HS-27A (cell line): ENCODE measurements around the gene CDH4.
"Not testable (repeated sequence)": the region's sequence is repeated elsewhere in the genome, so short reads cannot be mapped to it uniquely, and the experiment has no call there.

Experiments used
- DNase-seq: peaks from one replicate; pipeline ENCODE4 v3.0.0-alpha.2; 2012; ENCODE audit warnings: low read depth, missing footprints

Gene CDH4

DNA sequence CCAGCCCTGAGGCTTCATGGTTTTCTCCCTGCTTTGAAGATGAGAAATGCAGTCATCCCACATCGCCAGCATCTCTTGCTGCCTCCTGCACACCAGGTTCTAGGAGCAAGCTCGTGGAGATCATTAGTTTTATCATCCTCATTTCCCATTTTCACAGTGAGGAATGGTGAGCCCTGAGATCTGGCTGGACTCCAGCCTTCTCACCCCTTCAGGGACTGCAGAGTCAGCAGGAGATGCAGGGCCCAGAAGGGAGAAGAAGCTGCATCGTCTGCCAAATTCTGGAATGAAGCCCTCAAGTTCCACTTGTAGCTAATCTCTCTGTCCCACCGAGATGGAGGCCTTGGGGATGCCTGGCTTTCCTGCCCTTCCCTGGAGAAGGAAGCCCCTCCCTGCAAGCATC is 596.8 kb downstream of the CDH4 start:
- DNase-seq, result no peak

GRCh38 chr20:61849376-61849775 is 597.3 kb downstream of the CDH4 start:
- no peak for DNase-seq

GRCh38 chr20:61849822-61850221 is 597.8 kb downstream of the CDH4 start:
- DNase-seq, result no peak

DNA sequence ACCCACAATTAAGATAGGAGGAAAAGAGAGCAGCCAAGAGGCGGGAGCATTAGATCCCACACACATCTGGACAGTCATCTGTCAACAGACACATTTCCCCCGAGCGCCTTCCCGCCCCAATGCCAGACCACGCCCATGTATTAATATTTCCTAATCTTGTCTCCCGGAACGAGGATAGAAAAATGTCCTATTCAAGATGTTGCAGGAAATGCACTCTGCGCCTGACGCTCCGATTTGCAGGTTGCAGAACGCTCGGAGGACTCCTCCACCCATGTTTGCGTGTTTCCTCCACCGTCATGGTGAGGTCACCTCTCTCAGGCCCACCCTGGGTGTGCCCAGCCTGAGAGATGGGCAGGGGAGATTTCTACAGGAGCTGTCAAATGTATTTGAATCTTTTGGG is 598.4 kb downstream of the CDH4 start:
- DNase-seq, result no peak

GRCh38 chr20:61850926-61851900 is 599.2 kb downstream of the CDH4 start:
- DNase-seq, result no peak

GRCh38 chr20:61852268-61853072 is 600.4 kb downstream of the CDH4 start:
- DNase-seq, result no peak

DNA sequence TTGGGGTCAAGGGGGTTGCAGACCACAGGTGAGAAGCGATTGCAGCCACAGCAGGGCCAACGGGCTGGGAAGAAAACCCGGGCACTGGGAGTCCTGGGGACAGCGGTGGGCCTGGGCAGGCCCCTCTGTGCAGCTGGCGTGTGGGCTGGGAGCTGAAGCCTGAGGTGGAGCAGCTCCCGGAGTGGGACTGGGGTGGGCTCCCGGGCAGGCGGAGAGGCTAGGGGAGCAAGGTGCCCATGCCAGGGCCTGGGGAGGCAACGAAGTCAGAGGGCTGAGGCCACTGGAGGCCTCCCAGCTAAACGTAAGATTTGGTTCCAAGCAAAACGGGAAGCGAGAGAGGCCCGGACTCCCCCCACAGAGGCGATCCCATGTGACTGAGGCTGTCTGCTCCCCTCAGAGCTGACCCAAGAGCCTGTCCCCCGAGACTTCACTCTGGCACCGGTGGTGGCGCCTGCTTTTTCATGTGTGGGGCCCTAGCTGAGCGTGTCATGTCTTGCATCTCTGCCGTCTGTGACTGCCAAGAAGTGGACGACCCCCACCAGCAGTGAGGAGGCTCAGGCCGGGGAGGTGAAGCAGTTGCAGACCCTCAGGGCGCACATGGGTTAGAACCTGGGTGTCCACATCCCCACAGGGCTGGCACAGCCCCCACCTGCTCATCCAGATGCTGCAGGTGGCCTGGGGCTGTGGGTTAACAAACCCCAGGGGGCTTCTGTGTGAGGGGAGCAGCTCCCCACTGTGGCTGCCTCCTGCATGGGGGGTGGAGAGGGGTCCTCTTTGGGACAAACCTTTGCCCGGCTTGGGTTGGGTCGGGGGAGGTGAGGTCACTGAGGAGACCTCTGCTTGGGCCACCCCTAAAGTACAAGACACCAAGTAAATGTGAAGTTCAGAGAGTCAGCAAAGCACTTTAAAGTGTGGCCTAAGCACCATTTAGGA is 601.3 kb downstream of the CDH4 start:
- no peak for DNase-seq

DNA sequence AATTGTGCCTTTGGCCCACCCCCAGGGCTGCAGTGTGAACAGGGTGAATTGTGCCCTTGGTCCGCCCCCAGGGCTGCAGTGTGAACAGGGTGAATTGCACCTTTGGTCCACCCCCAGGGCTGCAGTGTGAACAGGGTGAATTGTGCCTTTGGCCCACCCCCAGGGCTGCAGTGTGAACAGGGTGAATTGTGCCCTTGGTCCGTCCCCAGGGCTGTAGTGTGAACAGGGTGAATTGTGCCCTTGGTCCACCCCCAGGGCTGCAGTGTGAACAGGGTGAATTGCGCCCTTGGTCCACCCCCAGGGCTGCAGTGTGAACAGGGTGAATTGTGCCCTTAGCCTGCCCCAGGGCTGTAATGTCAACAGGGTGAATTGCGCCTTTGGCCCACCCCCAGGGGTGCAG is 602.5 kb downstream of the CDH4 start:
- not testable (repeated sequence) for DNase-seq

DNA sequence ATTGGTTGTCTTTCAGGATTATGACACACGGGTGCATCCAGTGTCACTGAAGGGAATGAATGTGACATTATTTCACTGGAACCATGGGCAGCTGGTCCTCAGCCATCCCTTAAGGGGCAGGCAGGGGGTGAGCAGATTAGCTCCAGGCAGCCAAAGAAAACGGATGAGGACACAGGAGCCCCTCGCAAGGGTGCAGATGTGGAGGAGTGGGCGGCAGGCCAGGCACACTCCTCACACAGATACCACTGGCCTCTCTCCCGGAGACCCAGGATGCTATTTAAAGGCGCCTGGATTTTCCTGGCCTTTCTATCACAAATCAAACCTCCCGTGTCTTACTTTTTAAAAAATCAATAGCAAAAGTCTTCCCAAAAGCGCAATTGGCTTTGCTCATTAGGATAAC is 603.2 kb downstream of the CDH4 start:
- DNase-seq, result no peak

GRCh38 chr20:61856626-61857413 is 604.8 kb downstream of the CDH4 start:
- DNase-seq, result no peak

GRCh38 chr20:61857414-61857775 is 605.3 kb downstream of the CDH4 start:
- no peak for DNase-seq

DNA sequence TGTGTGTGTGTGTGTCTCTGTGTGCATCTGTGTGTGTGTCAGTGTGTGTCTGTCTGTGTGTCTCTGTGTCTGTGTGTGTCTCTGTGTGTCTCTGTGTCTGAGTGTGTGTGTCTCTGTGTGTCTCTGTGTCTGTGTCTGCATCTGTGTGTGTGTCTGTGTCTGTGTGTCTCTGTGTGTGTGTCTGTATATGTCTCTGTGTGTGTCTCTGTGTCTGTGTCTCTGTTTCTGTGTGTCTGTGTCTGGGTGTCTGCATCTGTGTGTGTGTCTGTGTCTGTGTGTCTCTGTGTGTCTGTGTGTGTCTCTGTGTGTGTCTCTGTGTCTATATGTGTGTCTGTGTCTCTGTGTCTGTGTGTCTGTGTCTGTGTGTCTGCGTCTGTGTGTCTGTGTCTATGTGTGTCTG is 605.8 kb downstream of the CDH4 start:
- DNase-seq, result no peak

- no peak for DNase-seq
These were observed 607.7 kb downstream of the CDH4 start for GRCh38 chr20:61859767-61860166.

GRCh38 chr20:61860260-61860987 is 608.4 kb downstream of the CDH4 start:
- DNase-seq, result no peak

DNA sequence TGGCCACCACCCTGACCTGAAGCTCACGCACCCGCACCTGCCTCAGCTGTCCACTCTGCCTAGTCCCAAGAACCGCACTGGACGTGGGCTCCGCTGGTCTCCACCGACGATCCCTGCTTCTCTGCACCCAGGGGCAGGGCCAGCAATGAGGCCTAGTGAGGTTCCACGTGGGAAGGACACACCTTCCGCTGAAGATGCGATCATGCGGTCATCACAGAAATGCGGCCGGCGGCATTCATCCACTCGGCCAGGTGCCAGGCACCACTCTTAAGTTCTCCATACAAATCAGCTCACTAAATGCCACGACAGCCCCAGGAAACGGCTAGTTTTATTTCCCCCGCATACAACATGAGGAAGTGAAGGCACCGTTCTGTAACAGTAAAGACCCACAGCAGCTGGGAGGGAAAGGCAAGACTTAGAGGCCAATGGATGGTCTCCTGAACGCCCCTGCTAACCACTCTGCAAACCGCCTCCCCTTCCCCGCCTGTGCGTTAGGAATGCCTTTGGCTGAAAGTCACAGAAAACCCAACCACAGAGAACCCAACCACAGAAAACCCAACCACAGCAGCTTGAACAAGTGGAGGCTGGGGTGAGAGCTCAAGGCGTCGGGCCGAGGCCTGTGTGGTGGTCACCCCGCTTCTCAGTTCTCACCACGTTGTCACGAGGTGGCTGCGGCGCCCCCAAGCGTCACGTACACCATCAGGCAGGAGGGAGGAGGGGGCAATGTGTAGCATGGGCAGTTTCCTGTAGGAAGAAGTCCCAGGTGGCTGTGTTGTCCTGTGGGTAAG is 609.2 kb downstream of the CDH4 start:
- DNase-seq, result no peak

- DNase-seq, result no peak
These were observed 609.8 kb downstream of the CDH4 start for GRCh38 chr20:61861858-61862257.

- DNase-seq, result no peak
These were observed 610.8 kb downstream of the CDH4 start for GRCh38 chr20:61862881-61863280.

GRCh38 chr20:61864481-61864880 is 612.4 kb downstream of the CDH4 start:
- no peak for DNase-seq

DNA sequence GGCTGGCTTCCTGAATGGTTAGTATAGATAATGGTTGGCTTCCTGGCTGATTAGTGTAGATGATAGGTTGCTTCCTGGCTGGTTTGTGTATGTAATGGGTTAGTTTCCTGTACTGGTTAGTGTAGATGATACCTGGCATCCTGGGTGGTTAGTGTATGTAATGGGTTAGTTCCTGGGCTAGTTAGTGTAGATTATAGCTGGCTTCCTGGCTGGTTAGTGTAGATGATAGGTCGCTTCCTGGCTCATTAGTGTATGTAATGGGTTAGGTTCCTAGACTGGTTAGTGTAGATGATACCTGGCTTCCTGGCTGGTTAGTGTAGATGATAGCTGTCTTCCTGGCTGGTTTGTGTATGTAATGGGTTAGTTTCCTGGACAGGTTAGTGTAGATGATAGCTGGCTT is 613.3 kb downstream of the CDH4 start:
- DNase-seq, result no peak

DNA sequence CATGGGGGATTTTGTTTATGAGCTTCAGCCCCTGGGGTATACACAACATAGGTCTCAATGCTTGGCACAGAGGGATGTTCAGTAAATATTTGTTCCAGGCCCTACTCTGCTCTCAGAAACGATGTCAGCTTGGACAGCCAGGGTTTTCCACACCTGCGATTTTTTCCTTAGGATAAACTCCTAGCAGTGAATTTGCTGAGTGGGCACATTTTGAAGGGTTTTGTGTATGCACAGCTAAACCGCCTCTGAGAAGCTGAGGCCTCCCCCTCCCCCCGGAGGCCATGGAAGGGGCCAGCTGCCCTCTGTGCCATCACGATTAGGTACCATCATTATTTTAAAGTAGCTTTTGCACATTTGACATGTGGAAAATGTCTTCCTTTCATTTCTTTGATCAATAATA is 614.1 kb downstream of the CDH4 start:
- DNase-seq, result no peak
